HFFc6 (cell line): ENCODE data around the gene PCYT2. TPM values are rescaled to one million over a fixed set of nuclear protein-coding genes. Genes with fewer than 3 reads are reported as not detected.

ENCODE experiments used
- DNase-seq: peaks from one replicate; pipeline ENCODE4 v3.0.0-alpha.2; 2018
- H3K27ac Mint-ChIP-seq: 2 replicates; pipeline ENCODE4 v1.8.0; 2020; ENCODE audit warnings: mild to moderate bottlenecking, mixed read lengths
- H3K27me3 Mint-ChIP-seq: 2 replicates; pipeline ENCODE4 v1.8.0; 2021; ENCODE audit warnings: mild to moderate bottlenecking, moderate library complexity, mixed read lengths; ENCODE audit not compliant: insufficient read depth
- H3K36me3 Mint-ChIP-seq: 2 replicates; pipeline ENCODE4 v1.8.0; 2021; ENCODE audit warnings: low read depth, mixed read lengths
- H3K4me1 Mint-ChIP-seq: 2 replicates; pipeline ENCODE4 v1.8.0; 2020; ENCODE audit warnings: low read depth, mixed read lengths
- H3K4me3 Mint-ChIP-seq: 2 replicates; pipeline ENCODE4 v1.8.0; 2020; ENCODE audit warnings: mild to moderate bottlenecking, moderate library complexity, mixed read lengths
- H3K9me3 Mint-ChIP-seq: 2 replicates; pipeline ENCODE4 v1.8.0; 2020; ENCODE audit warnings: mild to moderate bottlenecking, mixed read lengths
- CTCF ChIP-seq: fragments of 200-600 bp; sonication (generic); IDR thresholded peaks from 2 replicates; pipeline ENCODE4 v1.5.0; 2021; ENCODE audit warnings: antibody characterized with exemption, mild to moderate bottlenecking
- total RNA-seq, 6 experiments: library from RNA; stranded (reverse); fragmentation: NEBNext Ultra II Directional; extraction: Animal tissue kit (Norgen Biotek cat#: 25700); gene quantifications; 2 replicates in 1 of 6; 3 replicates in 5 of 6; pipeline ENCODE4 v1.2.3, GENCODE V29; 2021

The PCYT2 gene
- total RNA-seq, 6 experiments from 2014 or later = 33.2 to 45.8 (median 35.8) TPM

GRCh38 chr17:81870131-81870980, 40.8 kb downstream of the PCYT2 start:
- H3K4me1 Mint-ChIP-seq = peaks cover 31% of the 10 kb centered on the region
- peaks cover 49% of the 10 kb centered on the region for H3K27me3 Mint-ChIP-seq
- peaks cover 14% of the 10 kb centered on the region for H3K36me3 Mint-ChIP-seq
- no peak for TF ChIP-seq CTCF
- peak overlapping the region; percentile 92 for H3K4me3 Mint-ChIP-seq
- H3K27ac Mint-ChIP-seq = peak overlapping the region; percentile 93
- DNase-seq = no peak
- peaks cover 3% of the 10 kb centered on the region; the same call in 1 of the 2 replicates for H3K9me3 Mint-ChIP-seq

GRCh38 chr17:81869221-81870130, 41.7 kb downstream of the PCYT2 start:
- Mint-ChIP-seq H3K4me1 (peaks cover 31% of the 10 kb centered on the region), H3K4me3 (peak overlapping the region; percentile 92), H3K27ac (peak overlapping the region; percentile 93), H3K9me3 (peaks cover 5% of the 10 kb centered on the region; the same call in 1 of the 2 replicates), H3K36me3 (peaks cover 14% of the 10 kb centered on the region), H3K27me3 (peaks cover 58% of the 10 kb centered on the region)
- peak; percentile 98 for TF ChIP-seq CTCF
- DNase-seq = no peak

- peak; percentile 82 for DNase-seq
- Mint-ChIP-seq H3K4me3 (peak overlapping the region; percentile 92), H3K27ac (peak overlapping the region; percentile 93), H3K27me3 (peaks cover 60% of the 10 kb centered on the region), H3K36me3 (peaks cover 14% of the 10 kb centered on the region), H3K4me1 (peaks cover 33% of the 10 kb centered on the region), H3K9me3 (peaks cover 5% of the 10 kb centered on the region; the same call in 1 of the 2 replicates)
- TF ChIP-seq CTCF = no peak
Observed at GRCh38 chr17:81868674-81869220, 42.5 kb downstream of the PCYT2 start.

GRCh38 chr17:81867991-81868673, 43.1 kb downstream of the PCYT2 start:
- H3K4me1 Mint-ChIP-seq = peaks cover 39% of the 10 kb centered on the region
- peaks cover 19% of the 10 kb centered on the region for H3K36me3 Mint-ChIP-seq
- TF ChIP-seq CTCF = no peak
- H3K9me3 Mint-ChIP-seq = peaks cover 5% of the 10 kb centered on the region; the same call in 1 of the 2 replicates
- peaks cover 60% of the 10 kb centered on the region for H3K27me3 Mint-ChIP-seq
- no peak for DNase-seq
- H3K27ac Mint-ChIP-seq = peak overlapping the region; percentile 93
- peak overlapping the region; percentile 92 for H3K4me3 Mint-ChIP-seq
